Brain microvascular endothelial cell (primary cell): ENCODE measurements around the gene CTRB1.

Experiments
- DNase-seq: peaks from one replicate; pipeline ENCODE4 v3.0.0-alpha.2; 2020
- H3K27ac ChIP-seq: fragments of 250-450 bp; sonication (Bioruptor Pico); 2 replicates; pipeline ENCODE4 v1.5.1; 2020; ENCODE audit warnings: mild to moderate bottlenecking, moderate library complexity
- H3K27me3 ChIP-seq: fragments of 250-450 bp; sonication (Bioruptor Pico); replicated peaks from 2 replicates; pipeline ENCODE4 v1.5.1; 2020; ENCODE audit warnings: mild to moderate bottlenecking
- H3K36me3 ChIP-seq: fragments of 250-450 bp; sonication (Bioruptor Pico); replicated peaks from 2 replicates; pipeline ENCODE4 v1.5.1; 2020; ENCODE audit warnings: mild to moderate bottlenecking
- H3K4me3 ChIP-seq: 2 replicates; pipeline ENCODE4 v1.5.1; 2011; ENCODE audit warnings: low read depth, mild to moderate bottlenecking, control low read depth, low read length, moderate library complexity
- CTCF ChIP-seq: IDR thresholded peaks from 2 replicates; pipeline ENCODE4 v1.5.1; 2011; ENCODE audit warnings: low read depth, mild to moderate bottlenecking, moderate library complexity, low read length, control low read depth, inconsistent platforms; ENCODE audit errors: missing control alignments
- in situ Hi-C: cut with HindIII; loops from 2 replicates; pipeline ENCODE4 v1.10.0; 2017; ENCODE audit warnings: low sequenced_read_pairs, low pct_ligation_motif_present

The CTRB1 gene

GRCh38 chr16:75193265-75193650, 25.5 kb upstream of the CTRB1 start:
- Histone ChIP-seq H3K4me3 (no peak overlapping the region), H3K27me3 (no peaks in the 10 kb centered on the region), H3K36me3 (no peaks in the 10 kb centered on the region), H3K27ac (no peak overlapping the region)
- in situ Hi-C loops, result loop anchor here (25.0 kb wide), 1 partner anchor 219 kb away; no protein-coding TSS in a partner anchor
- no peak for TF ChIP-seq CTCF
- DNase-seq, result no peak

GRCh38 chr16:75193730-75194444, 24.9 kb upstream of the CTRB1 start:
- Histone ChIP-seq H3K27me3 (no peaks in the 10 kb centered on the region), H3K36me3 (no peaks in the 10 kb centered on the region), H3K27ac (no peak overlapping the region), H3K4me3 (no peak overlapping the region)
- in situ Hi-C loops, result loop anchor here (25.0 kb wide), 1 partner anchor 218 kb away; no protein-coding TSS in a partner anchor
- TF ChIP-seq CTCF, result no peak
- no peak for DNase-seq

GRCh38 chr16:75195811-75196790, 22.7 kb upstream of the CTRB1 start:
- Histone ChIP-seq H3K4me3 (no peak overlapping the region), H3K27me3 (no peaks in the 10 kb centered on the region), H3K27ac (no peak overlapping the region), H3K36me3 (no peaks in the 10 kb centered on the region)
- no peak for TF ChIP-seq CTCF
- in situ Hi-C loops, result loop anchor here (25.0 kb wide), 1 partner anchor 216 kb away; no protein-coding TSS in a partner anchor
- DNase-seq, result no peak

- no peak overlapping the region for H3K4me3 ChIP-seq
- no peaks in the 10 kb centered on the region for H3K36me3 ChIP-seq
- TF ChIP-seq CTCF, result no peak
- in situ Hi-C loops, result loop anchor here (25.0 kb wide), 1 partner anchor 215 kb away; no protein-coding TSS in a partner anchor
- no peak overlapping the region for H3K27ac ChIP-seq
- no peaks in the 10 kb centered on the region for H3K27me3 ChIP-seq
- DNase-seq, result no peak
Measured at GRCh38 chr16:75196836-75197235, 22.0 kb upstream of the CTRB1 start.

- Histone ChIP-seq H3K36me3 (no peaks in the 10 kb centered on the region), H3K4me3 (no peak overlapping the region), H3K27me3 (no peaks in the 10 kb centered on the region), H3K27ac (no peak overlapping the region)
- DNase-seq, result no peak
- no peak for TF ChIP-seq CTCF
- in situ Hi-C loops, result loop anchor here (25.0 kb wide), 1 partner anchor 215 kb away; no protein-coding TSS in a partner anchor
Measured at GRCh38 chr16:75197522-75198134, 21.2 kb upstream of the CTRB1 start.
